Activated CD4-positive, alpha-beta T cell treated with anti-CD3 and anti-CD28 coated beads, Interleukin-2, Interleukin-6, amounts not matched to agents 100 ng/mL and 50 ng/mL, durations not matched to agents 16 hours and 8 hours (primary cell): ENCODE results near the gene NR6A1.

Experiments
- DNase-seq: peaks from one replicate; pipeline ENCODE4 v3.0.0-alpha.2; 2020

NR6A1 gene

GRCh38 chr9:124559871-124560270 is 211.2 kb downstream of the NR6A1 start:
- no peak for DNase-seq

GRCh38 chr9:124558777-124559470 is 212.2 kb downstream of the NR6A1 start:
- DNase-seq, result no peak

GRCh38 chr9:124557895-124558294 is 213.2 kb downstream of the NR6A1 start:
- DNase-seq, result no peak

GRCh38 chr9:124555043-124555442 is 216.1 kb downstream of the NR6A1 start:
- no peak for DNase-seq

- no peak for DNase-seq
Observed at GRCh38 chr9:124553738-124554137, 217.4 kb downstream of the NR6A1 start.

GRCh38 chr9:124552273-124552605 is 218.9 kb downstream of the NR6A1 start:
- DNase-seq, result no peak

GRCh38 chr9:124551472-124552272 is 219.4 kb downstream of the NR6A1 start:
- peak; percentile 51 for DNase-seq

GRCh38 chr9:124550072-124550471 is 221.0 kb downstream of the NR6A1 start:
- no peak for DNase-seq

- no peak for DNase-seq
Observed at GRCh38 chr9:124549016-124549415, 222.1 kb downstream of the NR6A1 start.

- DNase-seq, result no peak
Observed at GRCh38 chr9:124544535-124544934, 226.6 kb downstream of the NR6A1 start.

GRCh38 chr9:124541824-124542223 is 229.3 kb downstream of the NR6A1 start:
- no peak for DNase-seq

- DNase-seq, result no peak
Observed at GRCh38 chr9:124537926-124538325, 233.2 kb downstream of the NR6A1 start.

- no peak for DNase-seq
Observed at GRCh38 chr9:124535846-124536245, 235.3 kb downstream of the NR6A1 start.

- no peak for DNase-seq
Observed at GRCh38 chr9:124532897-124533296, 238.2 kb downstream of the NR6A1 start.

- no peak for DNase-seq
Observed at GRCh38 chr9:124531115-124531514, 240.0 kb downstream of the NR6A1 start.

- no peak for DNase-seq
Observed at GRCh38 chr9:124530246-124530645, 240.9 kb downstream of the NR6A1 start.

- DNase-seq, result no peak
Observed at GRCh38 chr9:124527781-124528180, 243.3 kb downstream of the NR6A1 start.

- no peak for DNase-seq
Observed at GRCh38 chr9:124526174-124526573, 244.9 kb downstream of the NR6A1 start.

- DNase-seq, result no peak
Observed at GRCh38 chr9:124522121-124523098, 248.7 kb downstream of the NR6A1 start.

- DNase-seq, result no peak
Observed at GRCh38 chr9:124521142-124521541, 250.0 kb downstream of the NR6A1 start.

GRCh38 chr9:124520206-124520596 is 250.9 kb downstream of the NR6A1 start:
- no peak for DNase-seq

GRCh38 chr9:124518116-124518515 is 253.0 kb downstream of the NR6A1 start:
- DNase-seq, result no peak

GRCh38 chr9:124517600-124517999 is 253.5 kb downstream of the NR6A1 start:
- DNase-seq, result no peak
